ENCODE results near the gene NT5DC3. TPM values are rescaled to one million over a fixed set of nuclear protein-coding genes. Genes with fewer than 3 reads are reported as not detected.

The NT5DC3 gene
- total RNA-seq, 1 experiment from 2014 or later: 15.4 TPM

- DNase-seq (ENCODE audit: low read depth in 1 of 2, low spot score in 2 of 2): no peak
- Histone ChIP-seq H3K4me1 (replicated peaks) (peaks cover 7% of the 10 kb centered on the region), H3K27ac (no peak overlapping the region), H3K4me3 (no peak overlapping the region), H3K36me3 (no peaks in the 10 kb centered on the region), H3K27me3 (replicated peaks) (no peaks in the 10 kb centered on the region; the same call in 1 of the 2 replicates), H3K9me3 (replicated peaks) (no peaks in the 10 kb centered on the region)
These were observed 103.2 kb downstream of the NT5DC3 start for GRCh38 chr12:103737881-103738280.

GRCh38 chr12:103736572-103736971 is 104.5 kb downstream of the NT5DC3 start:
- no peak for DNase-seq (ENCODE audit: low read depth in 1 of 2, low spot score in 2 of 2)
- Histone ChIP-seq H3K4me1 (replicated peaks) (no peaks in the 10 kb centered on the region), H3K27me3 (replicated peaks) (no peaks in the 10 kb centered on the region; the same call in 1 of the 2 replicates), H3K27ac (no peak overlapping the region), H3K4me3 (no peak overlapping the region), H3K36me3 (no peaks in the 10 kb centered on the region), H3K9me3 (replicated peaks) (no peaks in the 10 kb centered on the region)

GRCh38 chr12:103735291-103735690 is 105.7 kb downstream of the NT5DC3 start:
- H3K4me3 ChIP-seq: no peak overlapping the region
- H3K27ac ChIP-seq: no peak overlapping the region
- no peak for DNase-seq (ENCODE audit: low read depth in 1 of 2, low spot score in 2 of 2)
- no peaks in the 10 kb centered on the region; the same call in 1 of the 2 replicates for H3K27me3 ChIP-seq (replicated peaks)
- no peaks in the 10 kb centered on the region for H3K4me1 ChIP-seq (replicated peaks)
- H3K36me3 ChIP-seq: no peaks in the 10 kb centered on the region
- no peaks in the 10 kb centered on the region for H3K9me3 ChIP-seq (replicated peaks)

GRCh38 chr12:103734863-103735262 is 106.2 kb downstream of the NT5DC3 start:
- no peaks in the 10 kb centered on the region; the same call in 1 of the 2 replicates for H3K27me3 ChIP-seq (replicated peaks)
- H3K9me3 ChIP-seq (replicated peaks): no peaks in the 10 kb centered on the region
- H3K27ac ChIP-seq: no peak overlapping the region
- H3K36me3 ChIP-seq: no peaks in the 10 kb centered on the region
- H3K4me1 ChIP-seq (replicated peaks): no peaks in the 10 kb centered on the region
- H3K4me3 ChIP-seq: no peak overlapping the region
- no peak for DNase-seq (ENCODE audit: low read depth in 1 of 2, low spot score in 2 of 2)

GRCh38 chr12:103731539-103731938 is 109.5 kb downstream of the NT5DC3 start:
- Histone ChIP-seq H3K36me3 (no peaks in the 10 kb centered on the region), H3K4me3 (no peak overlapping the region), H3K27ac (no peak overlapping the region), H3K4me1 (replicated peaks) (peaks cover 11% of the 10 kb centered on the region), H3K27me3 (replicated peaks) (no peaks in the 10 kb centered on the region; the same call in 1 of the 2 replicates), H3K9me3 (replicated peaks) (no peaks in the 10 kb centered on the region)
- no peak for DNase-seq (ENCODE audit: low read depth in 1 of 2, low spot score in 2 of 2)

GRCh38 chr12:103729499-103729898 is 111.5 kb downstream of the NT5DC3 start:
- H3K27me3 ChIP-seq (replicated peaks): no peaks in the 10 kb centered on the region
- H3K4me1 ChIP-seq (replicated peaks): peaks cover 11% of the 10 kb centered on the region
- DNase-seq (ENCODE audit: low read depth in 1 of 2, low spot score in 2 of 2): no peak
- H3K4me3 ChIP-seq: no peak overlapping the region
- no peaks in the 10 kb centered on the region for H3K36me3 ChIP-seq
- H3K27ac ChIP-seq: no peak overlapping the region
- no peaks in the 10 kb centered on the region for H3K9me3 ChIP-seq (replicated peaks)

GRCh38 chr12:103728323-103728722 is 112.7 kb downstream of the NT5DC3 start:
- H3K27me3 ChIP-seq (replicated peaks): no peaks in the 10 kb centered on the region
- DNase-seq (ENCODE audit: low read depth in 1 of 2, low spot score in 2 of 2): peak in 1 of 2 experiments; percentile 40
- H3K27ac ChIP-seq: no peak overlapping the region

GRCh38 chr12:103727638-103728037 is 113.4 kb downstream of the NT5DC3 start:
- no peak overlapping the region for H3K27ac ChIP-seq
- no peaks in the 10 kb centered on the region for H3K36me3 ChIP-seq
- H3K27me3 ChIP-seq (replicated peaks): no peaks in the 10 kb centered on the region
- DNase-seq (ENCODE audit: low read depth in 1 of 2, low spot score in 2 of 2): no peak
- H3K4me3 ChIP-seq: no peak overlapping the region
- peaks cover 11% of the 10 kb centered on the region for H3K4me1 ChIP-seq (replicated peaks)
- no peaks in the 10 kb centered on the region for H3K9me3 ChIP-seq (replicated peaks)

More at GRCh38 chr12:103728323-103728722, 112.7 kb downstream of the NT5DC3 start:
- peaks cover 11% of the 10 kb centered on the region for H3K4me1 ChIP-seq (replicated peaks)
- no peaks in the 10 kb centered on the region for H3K36me3 ChIP-seq
- no peaks in the 10 kb centered on the region for H3K9me3 ChIP-seq (replicated peaks)
- H3K4me3 ChIP-seq: no peak overlapping the region

- no peaks in the 10 kb centered on the region for H3K27me3 ChIP-seq (replicated peaks)
- H3K36me3 ChIP-seq: no peaks in the 10 kb centered on the region
- no peak overlapping the region for H3K27ac ChIP-seq
- DNase-seq (ENCODE audit: low read depth in 1 of 2, low spot score in 2 of 2): no peak
- H3K9me3 ChIP-seq (replicated peaks): no peaks in the 10 kb centered on the region
- H3K4me3 ChIP-seq: no peak overlapping the region
- H3K4me1 ChIP-seq (replicated peaks): peaks cover 11% of the 10 kb centered on the region
These were observed 115.6 kb downstream of the NT5DC3 start for GRCh38 chr12:103725398-103725797.

Other genes starting within 250 kb of the NT5DC3 start
- gene HSP90B1, start 89.2 kb upstream of the NT5DC3 start, total RNA-seq (2014; rRNA removed; shearing (Covaris generic)): 682 and 975 TPM in 2 replicates
- gene TDG, start 124.6 kb upstream of the NT5DC3 start, total RNA-seq (2014; rRNA removed; shearing (Covaris generic)): 67.9 and 72.6 TPM in 2 replicates
- gene GLT8D2, start 209.0 kb upstream of the NT5DC3 start, total RNA-seq (2014; rRNA removed; shearing (Covaris generic)): 40.1 and 47.6 TPM in 2 replicates
- 27.0 and 29.8 TPM in 2 replicates for gene HCFC2, start 223.3 kb upstream of the NT5DC3 start, total RNA-seq (2014; rRNA removed; shearing (Covaris generic))